HCT116 (cell line): ENCODE results near the gene CDIP1. TPM values are rescaled to one million over a fixed set of nuclear protein-coding genes. Genes with fewer than 3 reads are reported as not detected.

Source experiments
- ATAC-seq: fragments of 200-7000 bp; cut with Tn5 transposase; 2 replicates; pipeline ENCODE4 v1.9.1; 2020; ENCODE audit warnings: mild to moderate bottlenecking, moderate library complexity
- BruUV-seq: library from RNA; stranded (reverse); fragments of 400-500 nt; replicated peaks from 2 replicates; lab custom pipeline; 2021; lab: Mats Ljungman, UMichigan
- CTCF ChIA-PET: fragments of 300-600 bp; sonication (Branson Sonifier 250); formaldehyde crosslinking; loops from one replicate; lab custom pipeline; 2021; ENCODE audit warnings: antibody characterized with exemption; lab: Charles Lee
- POLR2A ChIA-PET: fragments of 300-600, 350-600 bp; sonication (Branson Sonifier 250); formaldehyde crosslinking; loops from one replicate; lab custom pipeline; 2021; ENCODE audit warnings: antibody characterized with exemption; lab: Charles Lee
- RAD21 ChIA-PET, 2 experiments: fragments of 300-600 bp; sonication (Branson Sonifier 250); formaldehyde crosslinking; loops; one replicate each; lab custom pipeline; 2023; ENCODE audit warnings: low total read pairs in 2 of 2; ENCODE audit not compliant: uncharacterized antibody in 2 of 2, unreplicated experiment in 2 of 2, low non-redundant PET in 1 of 2; lab: Charles Lee
- DNase-seq: peaks from one replicate; pipeline ENCODE4 v3.0.0-alpha.2; 2010; ENCODE audit warnings: low read depth, low spot score
- H2AFZ ChIP-seq: fragments of 200-600 bp; shearing (Covaris generic), sonication (generic); 2 replicates; pipeline ENCODE4 v1.6.1; 2017; ENCODE audit warnings: low read depth, mixed run types, mixed read lengths, antibody characterized with exemption, low read length; ENCODE audit not compliant: poor library complexity, severe bottlenecking
- H3K27ac ChIP-seq: 2 replicates; pipeline ENCODE4 v1.5.1; 2012; ENCODE audit warnings: low read depth, low read length
- H3K27me3 ChIP-seq: fragments of 200-600 bp; sonication (generic); 2 replicates; pipeline ENCODE4 v1.6.1; 2016; ENCODE audit warnings: mixed run types, low read length, mixed read lengths; ENCODE audit not compliant: insufficient read depth
- H3K36me3 ChIP-seq, 2 experiments: fragments of 200-500 bp in 1 of 2; fragments of 200-600 bp in 1 of 2; sonication (Bioruptor generic) in 1 of 2; sonication (generic) in 1 of 2; 2 replicates each; pipeline versions ENCODE4 v1.5.1 to v1.6.1; 2014 to 2016; ENCODE audit warnings: low read length in 2 of 2, inconsistent platforms in 1 of 2, mixed read lengths in 1 of 2, mixed run types in 1 of 2; ENCODE audit not compliant: insufficient read depth in 2 of 2, control insufficient read depth in 1 of 2
- H3K4me1 ChIP-seq, 2 experiments: fragments of 200-600 bp in 1 of 2; sonication (generic) in 1 of 2; 2 replicates each; pipeline versions ENCODE4 v1.5.1 to v1.6.1; 2012 to 2017; ENCODE audit warnings: low read length in 2 of 2, inconsistent platforms in 1 of 2, mild to moderate bottlenecking in 1 of 2, mixed read lengths in 1 of 2, mixed run types in 1 of 2, moderate library complexity in 1 of 2; ENCODE audit not compliant: insufficient read depth in 2 of 2, control insufficient read depth in 1 of 2
- H3K4me2 ChIP-seq: fragments of 200-600 bp; sonication (generic); 2 replicates; pipeline ENCODE4 v1.6.1; 2017; ENCODE audit warnings: mixed run types, low read length, mixed read lengths
- H3K4me3 ChIP-seq, 2 experiments: fragments of 200-600 bp in 1 of 2; sonication (generic) in 1 of 2; replicated peaks in 1 of 2; 2 replicates each; pipeline ENCODE4 v1.5.1; 2011 to 2016; ENCODE audit warnings: low read length in 2 of 2, control low read depth in 1 of 2, low read depth in 1 of 2, mild to moderate bottlenecking in 1 of 2, mixed read lengths in 1 of 2, mixed run types in 1 of 2
- H3K79me2 ChIP-seq: fragments of 200-600 bp; sonication (generic); 2 replicates; pipeline ENCODE4 v1.6.1; 2017; ENCODE audit warnings: mild to moderate bottlenecking, mixed run types, low read length, moderate library complexity, mixed read lengths; ENCODE audit not compliant: insufficient read depth
- H3K9ac ChIP-seq: fragments of 200-600 bp; sonication (generic); 2 replicates; pipeline ENCODE4 v1.6.1; 2016; ENCODE audit warnings: low read length, mixed read lengths
- H3K9me2 ChIP-seq: fragments of 200-600 bp; sonication (generic), shearing (Covaris generic); 2 replicates; pipeline ENCODE4 v1.6.1; 2017; ENCODE audit warnings: mixed run types, mild to moderate bottlenecking, moderate library complexity; ENCODE audit not compliant: insufficient read depth
- H3K9me3 ChIP-seq, 2 experiments: fragments of 200-500 bp in 1 of 2; fragments of 200-600 bp in 1 of 2; sonication (Bioruptor generic) in 1 of 2; sonication (generic) in 1 of 2; 2 replicates each; pipeline ENCODE4 v1.6.1; 2014 to 2017; ENCODE audit warnings: low read length in 2 of 2, mixed read lengths in 2 of 2, inconsistent platforms in 1 of 2, low read depth in 1 of 2, mild to moderate bottlenecking in 1 of 2, mixed run types in 1 of 2, moderate library complexity in 1 of 2; ENCODE audit not compliant: control insufficient read depth in 1 of 2, insufficient read depth in 1 of 2
- H4K20me1 ChIP-seq: fragments of 200-600 bp; sonication (generic), shearing (Covaris generic); 2 replicates; pipeline ENCODE4 v1.6.1; 2017; ENCODE audit warnings: mixed run types, mild to moderate bottlenecking, moderate library complexity; ENCODE audit not compliant: insufficient read depth
- CEBPB ChIP-seq: IDR thresholded peaks from 2 replicates; pipeline ENCODE4 v1.6.1; 2012; ENCODE audit warnings: low read depth
- CTCF ChIP-seq, 3 experiments: fragments of 200-600 bp in 1 of 3; sonication (generic) in 1 of 3; IDR thresholded peaks in 2 of 3; conservative IDR thresholded peaks in 1 of 3; 2 replicates each; pipeline ENCODE4 v1.5.1; 2012 to 2017; ENCODE audit warnings: low read depth in 2 of 3, low read length in 2 of 3, antibody characterized with exemption in 1 of 3, borderline replicate concordance in 1 of 3, control low read depth in 1 of 3, mild to moderate bottlenecking in 1 of 3, mixed read lengths in 1 of 3, mixed run types in 1 of 3, moderate library complexity in 1 of 3; ENCODE audit not compliant: insufficient read depth in 1 of 3
- FOSL1 ChIP-seq: IDR thresholded peaks from 2 replicates; pipeline ENCODE4 v1.6.1; 2012; ENCODE audit warnings: low read depth
- JUND ChIP-seq: IDR thresholded peaks from 2 replicates; pipeline ENCODE4 v1.6.1; 2012
- MAX ChIP-seq: IDR thresholded peaks from 2 replicates; pipeline ENCODE4 v1.6.1; 2012
- POLR2A ChIP-seq: IDR thresholded peaks from 2 replicates; pipeline ENCODE4 v1.7.0; 2011; ENCODE audit warnings: borderline replicate concordance; ENCODE audit not compliant: insufficient read depth, insufficient read length; ENCODE audit errors: extremely low read depth
- POLR2AphosphoS5 ChIP-seq: IDR thresholded peaks from 2 replicates; pipeline ENCODE4 v1.6.1; 2011; ENCODE audit warnings: mild to moderate bottlenecking, low read depth, low read length, moderate library complexity
- SP1 ChIP-seq: IDR thresholded peaks from 2 replicates; pipeline ENCODE4 v1.6.1; 2012; ENCODE audit warnings: low read depth
- TCF7L2 ChIP-seq: IDR thresholded peaks from 2 replicates; pipeline ENCODE4 v1.7.0; 2011; ENCODE audit warnings: borderline replicate concordance, inconsistent platforms; ENCODE audit not compliant: insufficient read depth, insufficient read length; ENCODE audit errors: extremely low read depth
- ZNF274 ChIP-seq: fragments of 200-500 bp; sonication (Bioruptor generic); IDR thresholded peaks from 2 replicates; pipeline ENCODE4 v1.6.1; 2014; ENCODE audit warnings: mild to moderate bottlenecking, low read depth, low read length, inconsistent platforms
- intact Hi-C: fragments of 100-400 bp; cut with micrococcal nuclease; formaldehyde crosslinking; loops from 2 replicates; pipeline ENCODE4 v1.10.0; 2022
- total RNA-seq: library from RNA; stranded (reverse); gene quantifications from one replicate; pipeline ENCODE4 v1.2.1, GENCODE V29; 2021; ENCODE audit not compliant: unreplicated experiment

Gene CDIP1
- total RNA-seq, 1 experiment from 2014 or later: 7.2 TPM

- RAD21 ChIA-PET: no interaction called here
- peaks cover 16% of the 10 kb centered on the region for H3K79me2 ChIP-seq
Observed at GRCh38 chr16:4508806-4509205, 29.8 kb downstream of the CDIP1 start.

More at GRCh38 chr16:4508806-4509205, 29.8 kb downstream of the CDIP1 start:
- H4K20me1 ChIP-seq: peaks cover 4% of the 10 kb centered on the region; the same call in 1 of the 2 replicates
- H3K9me2 ChIP-seq: no peaks in the 10 kb centered on the region
- peaks cover 30 to 45% of the 10 kb centered on the region in 2 experiments for H3K36me3 ChIP-seq
- no peaks in the 10 kb centered on the region for H3K9me3 ChIP-seq
- intact Hi-C loops: no loop called here
- CTCF ChIA-PET: interaction anchor here (0.9 kb wide), 1 partner anchor 76 kb away, joined by 3 read pairs; no protein-coding TSS in a partner anchor
- peaks cover 0 to 8% of the 10 kb centered on the region in 2 experiments; a peak in 1 of 4 replicates for H3K4me1 ChIP-seq
- H3K9ac ChIP-seq: no peak overlapping the region
- POLR2A ChIA-PET: no interaction called here
- no peak for TF ChIP-seq CEBPB
- TF ChIP-seq SP1: no peak
- TF ChIP-seq MAX: no peak
- no peak for TF ChIP-seq TCF7L2
- no peak for TF ChIP-seq FOSL1
- no peak for TF ChIP-seq POLR2AphosphoS5
- TF ChIP-seq POLR2A: no peak
- TF ChIP-seq JUND: no peak
- TF ChIP-seq CTCF (IDR thresholded peaks at IDR 0.05 in 2 of 3, conservative IDR thresholded peaks at IDR 0.05 in 1 of 3; ENCODE audit: borderline replicate concordance in 1 of 3, insufficient read depth in 1 of 3, low read depth in 2 of 3, low read length in 2 of 3): no peak
- TF ChIP-seq ZNF274: no peak
- no peak for ATAC-seq
- no peak overlapping the region for H3K4me3 ChIP-seq
- H3K4me2 ChIP-seq: no peak overlapping the region
- H3K27ac ChIP-seq: no peak overlapping the region
- DNase-seq: no peak
- H3K27me3 ChIP-seq: no peaks in the 10 kb centered on the region
- BruUV-seq: no TSS peak
- no peak overlapping the region for H2AFZ ChIP-seq
